Tongue (tissue), 2 donors: ENCODE data around the gene SCPEP1. TPM values are rescaled to one million over a fixed set of nuclear protein-coding genes. Genes with fewer than 3 reads are reported as not detected.
"Not testable (repeated sequence)": the region's sequence is repeated elsewhere in the genome, so short reads cannot be mapped to it uniquely, and the experiment has no call there.

Experiments
- DNase-seq: peaks from one replicate; pipeline ENCODE4 v3.0.0-alpha.2; 2015
- total RNA-seq: library from RNA; depleted of rRNA; stranded (reverse); fragments of >200 nt; gene quantifications from one replicate; pipeline ENCODE4 v1.2.3, GENCODE V29; 2014

Gene SCPEP1
- total RNA-seq = 32.1 TPM

DNA sequence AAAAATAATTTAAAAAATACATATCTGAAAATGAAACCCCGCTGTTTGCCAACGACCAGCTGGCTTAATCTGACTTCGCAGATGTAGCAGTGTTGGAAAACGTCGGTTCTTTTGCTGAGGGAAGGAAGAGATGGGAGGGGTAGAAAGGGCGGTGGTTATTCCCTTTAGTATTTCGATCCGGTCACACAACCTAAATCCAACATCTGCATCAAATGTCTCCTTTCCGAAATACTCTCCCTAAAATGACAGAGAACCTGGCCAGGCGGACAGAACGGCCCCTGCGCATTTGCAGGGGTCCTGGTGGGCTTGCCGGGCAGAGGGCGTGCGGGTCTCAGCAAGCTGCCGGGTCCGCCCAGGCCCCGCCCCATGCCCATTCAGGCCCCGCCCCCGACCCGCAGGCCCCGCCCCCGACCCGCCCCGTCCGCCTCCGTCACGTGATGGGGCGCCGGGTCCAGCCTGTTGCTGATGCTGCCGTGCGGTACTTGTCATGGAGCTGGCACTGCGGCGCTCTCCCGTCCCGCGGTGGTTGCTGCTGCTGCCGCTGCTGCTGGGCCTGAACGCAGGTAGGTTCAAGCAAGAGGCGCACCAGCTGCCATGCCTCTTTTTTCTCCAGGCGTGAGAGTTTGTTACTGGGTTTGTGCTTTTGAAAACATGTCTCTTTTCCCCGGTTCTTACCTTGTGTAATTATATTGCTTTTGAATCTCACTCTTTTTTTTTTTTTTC is at the start of gene SCPEP1:
TSS of gene SCPEP1 (plus strand) at position 459 of the 723 bp plus-strand sequence. CDS start at position 488, 29 bp downstream.
- DNase-seq = peak; percentile 85

- no peak for DNase-seq
These were observed 49.3 kb upstream of the SCPEP1 start for GRCh38 chr17:56928586-56928985.

DNA sequence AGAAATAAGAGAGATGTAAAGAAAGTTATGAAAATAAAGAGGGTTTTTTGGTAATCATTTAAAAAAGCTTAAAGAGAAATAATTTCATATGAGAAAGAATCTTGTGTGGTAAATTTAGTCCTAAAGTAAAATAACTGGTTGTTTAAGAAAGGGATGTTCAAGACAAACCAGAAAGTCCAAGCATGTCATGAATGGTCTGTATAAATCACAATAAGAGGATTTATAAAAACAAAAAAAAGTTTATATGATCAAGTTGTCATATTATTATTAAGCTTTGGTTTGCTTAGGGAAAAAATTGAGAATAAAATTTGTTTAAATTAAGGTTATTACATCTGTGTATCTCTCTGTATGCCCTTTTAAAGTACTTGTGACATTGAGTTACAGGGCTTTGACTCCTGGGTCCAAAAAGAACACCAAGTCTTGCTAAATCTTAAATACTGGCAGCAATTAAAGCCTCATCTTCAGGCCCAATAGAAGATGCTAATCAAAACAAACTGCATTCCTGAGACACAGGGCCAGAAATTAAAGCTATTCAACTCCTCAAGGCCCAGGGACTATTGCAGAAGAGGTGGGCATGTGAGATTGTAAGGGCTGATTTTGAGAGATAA is 48.5 kb upstream of the SCPEP1 start:
- no peak for DNase-seq

DNA sequence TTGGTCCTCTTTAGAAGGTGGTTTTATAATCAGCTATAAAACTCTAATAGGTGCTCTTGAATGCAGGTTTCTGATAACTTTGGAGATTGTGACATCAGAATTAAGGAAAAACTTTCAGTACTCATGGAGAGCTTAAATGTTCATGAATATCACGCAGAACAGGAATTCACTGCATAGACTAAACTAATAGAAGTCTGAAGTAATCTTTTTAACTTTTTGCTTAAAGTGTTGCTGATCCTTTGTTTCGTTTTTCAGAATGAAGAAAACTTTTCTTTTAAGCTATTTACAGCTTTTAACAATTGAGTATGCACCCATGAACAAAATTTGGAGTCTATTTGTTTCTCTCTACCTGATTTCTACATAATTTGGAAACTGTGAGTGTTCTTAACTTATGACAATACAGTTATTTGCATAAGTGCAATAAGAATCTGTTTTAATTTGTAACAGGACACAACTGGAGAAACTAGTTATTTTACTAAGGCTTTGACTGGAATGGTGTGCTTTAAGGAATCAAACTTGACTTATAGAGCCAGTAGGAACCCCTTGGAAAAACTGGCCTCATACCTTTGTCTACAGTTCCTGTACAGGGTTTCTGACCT is 47.1 kb upstream of the SCPEP1 start:
- DNase-seq = no peak

GRCh38 chr17:56933151-56933745 is 44.7 kb upstream of the SCPEP1 start:
- no peak for DNase-seq

DNA sequence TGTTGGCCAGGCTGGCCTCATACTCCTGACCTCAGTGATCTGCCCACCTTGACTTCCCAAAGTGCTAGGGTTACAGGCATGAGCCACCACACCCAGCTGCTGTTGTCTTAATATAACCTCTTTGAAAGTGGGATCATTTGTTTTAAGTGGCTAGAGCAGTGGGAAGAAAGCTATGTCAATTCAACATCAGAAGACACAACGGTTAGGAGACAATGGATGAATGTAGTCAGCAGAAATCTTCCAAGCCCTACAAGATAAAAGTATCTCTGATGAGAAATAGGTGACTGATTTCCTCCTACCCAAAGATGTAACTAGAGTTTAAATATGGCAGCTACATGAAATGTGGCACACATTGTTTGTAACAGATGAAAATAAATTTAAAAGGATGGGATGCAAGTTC is 44.1 kb upstream of the SCPEP1 start:
- no peak for DNase-seq

DNA sequence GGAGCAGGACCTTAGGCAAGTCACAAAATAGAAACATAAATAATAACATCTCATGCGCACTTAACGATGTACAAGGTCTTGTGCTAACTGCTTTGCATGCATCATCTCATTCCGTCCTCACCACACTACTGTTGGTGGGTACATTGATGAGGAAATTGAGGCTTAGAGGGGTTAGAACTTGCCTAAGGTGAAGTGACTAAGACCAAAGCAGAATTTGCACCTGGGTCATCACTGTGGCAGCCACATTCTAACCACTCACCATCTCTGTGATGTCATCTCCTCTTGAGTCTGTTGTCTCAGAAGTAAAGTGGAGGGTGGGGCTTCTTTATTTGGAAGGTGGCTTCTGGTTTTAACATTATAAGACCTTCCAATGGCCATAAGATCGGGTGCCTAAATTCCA is 43.7 kb upstream of the SCPEP1 start:
- DNase-seq = no peak

- no peak for DNase-seq
These were observed 42.5 kb upstream of the SCPEP1 start for GRCh38 chr17:56935461-56935860.

- peak; percentile 37 for DNase-seq
These were observed 41.1 kb upstream of the SCPEP1 start for GRCh38 chr17:56936697-56937322.

- DNase-seq = no peak
These were observed 40.2 kb upstream of the SCPEP1 start for GRCh38 chr17:56937687-56938086.

DNA sequence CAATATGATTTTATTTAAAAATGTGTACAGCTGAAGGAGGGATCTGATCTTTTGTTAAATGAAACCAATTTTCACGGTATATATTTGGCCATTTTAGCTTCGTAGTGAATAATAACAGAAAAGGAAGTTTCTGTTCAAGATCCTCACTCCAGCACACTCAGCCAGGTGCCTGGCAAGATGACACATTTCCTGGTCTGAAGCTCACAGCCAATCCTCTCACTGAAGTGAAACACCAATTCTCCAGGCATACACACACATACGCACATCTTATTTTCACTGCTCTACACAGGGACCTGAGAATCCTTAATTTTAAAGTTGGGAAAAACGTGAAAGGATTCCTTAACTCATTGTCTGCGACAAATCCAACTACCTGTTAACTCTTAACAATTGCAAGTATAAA is 39.7 kb upstream of the SCPEP1 start:
- DNase-seq = not testable (repeated sequence)

DNA sequence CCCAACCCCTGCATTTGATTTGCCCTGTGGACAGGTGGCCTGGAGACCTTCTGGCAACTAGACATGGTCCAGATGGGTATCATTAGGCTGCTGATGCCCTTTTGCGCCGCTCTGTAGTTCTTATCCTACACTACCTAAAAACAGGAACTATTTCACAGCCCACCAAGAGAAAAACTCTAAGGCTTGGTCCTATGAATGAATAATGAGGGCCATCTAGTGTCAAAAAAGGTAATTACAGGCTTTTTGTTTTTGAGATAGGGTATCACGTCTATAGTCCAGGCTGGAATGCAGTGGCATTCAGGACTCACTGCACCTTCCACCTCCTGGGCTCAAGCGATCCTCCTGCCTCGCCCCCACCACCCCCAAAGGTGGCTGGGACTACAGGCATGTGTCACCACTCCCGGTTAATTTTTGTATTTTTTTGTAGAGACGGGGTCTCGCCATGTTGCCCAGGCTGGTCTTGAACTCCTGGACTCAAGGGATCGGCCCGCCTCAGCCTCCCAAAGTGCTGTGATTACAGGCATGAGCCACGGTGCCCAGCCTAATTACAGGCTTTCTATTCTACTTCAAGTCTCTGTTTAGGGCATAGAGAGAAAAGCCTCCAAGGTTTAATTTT is 38.0 kb upstream of the SCPEP1 start:
- peak; percentile 77 for DNase-seq

GRCh38 chr17:56943505-56944125 is 34.3 kb upstream of the SCPEP1 start:
- DNase-seq = no peak

- DNase-seq = no peak
These were observed 31.9 kb upstream of the SCPEP1 start for GRCh38 chr17:56945938-56946505.

DNA sequence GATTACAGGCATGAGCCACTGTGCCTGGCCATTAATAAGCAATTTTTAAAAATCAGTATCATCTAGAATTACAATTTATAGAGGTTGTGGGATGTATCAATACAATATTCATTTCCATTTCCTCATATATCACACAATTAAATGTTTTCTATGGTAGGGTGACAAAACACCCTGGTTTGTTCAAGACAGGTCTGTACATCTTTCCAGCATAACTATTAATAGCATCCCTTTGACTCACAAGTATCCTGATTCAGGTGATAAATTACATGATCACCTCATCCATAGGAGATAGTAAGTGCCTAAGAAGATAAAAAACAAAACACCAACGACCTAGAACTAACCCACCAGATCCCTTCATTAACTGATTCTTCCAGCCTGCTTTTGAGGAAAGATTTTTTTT is 30.2 kb upstream of the SCPEP1 start:
- DNase-seq = no peak

DNA sequence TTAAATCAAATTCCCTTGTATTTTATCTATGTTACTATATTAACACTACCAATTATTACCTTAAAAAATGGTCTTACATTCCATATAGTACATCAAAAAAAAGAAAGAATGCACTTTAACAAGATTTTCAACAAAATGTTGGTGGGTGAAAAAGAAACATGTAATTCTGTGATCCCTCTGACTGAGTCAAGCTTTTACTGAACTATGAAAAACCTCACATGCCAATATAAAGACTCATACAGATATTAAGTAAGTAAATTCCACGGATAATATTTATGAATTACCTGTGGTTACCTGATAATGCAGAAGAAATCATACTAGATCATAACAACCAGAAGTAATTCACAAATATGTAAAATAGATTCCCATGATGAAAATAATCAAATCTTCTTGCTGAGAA is 29.4 kb upstream of the SCPEP1 start:
- DNase-seq = no peak

DNA sequence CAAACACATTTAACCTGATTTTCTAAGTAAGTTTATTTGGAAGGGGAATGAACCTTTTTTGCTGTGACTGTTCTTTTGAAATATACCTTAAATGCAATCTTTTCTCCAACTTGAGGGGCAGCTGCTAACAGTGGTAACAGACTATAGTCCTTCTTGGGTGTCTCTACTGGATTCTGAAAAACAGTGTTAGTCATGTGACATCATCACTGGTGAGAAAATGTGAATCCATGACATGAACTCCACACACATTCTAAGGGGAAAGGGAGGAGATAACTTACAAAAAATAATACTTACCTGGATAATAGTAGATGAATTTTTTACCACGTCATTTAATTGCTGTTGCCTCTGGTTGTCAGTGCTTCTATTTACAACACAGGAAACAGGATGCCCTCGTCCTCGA is 28.3 kb upstream of the SCPEP1 start:
- DNase-seq = no peak

DNA sequence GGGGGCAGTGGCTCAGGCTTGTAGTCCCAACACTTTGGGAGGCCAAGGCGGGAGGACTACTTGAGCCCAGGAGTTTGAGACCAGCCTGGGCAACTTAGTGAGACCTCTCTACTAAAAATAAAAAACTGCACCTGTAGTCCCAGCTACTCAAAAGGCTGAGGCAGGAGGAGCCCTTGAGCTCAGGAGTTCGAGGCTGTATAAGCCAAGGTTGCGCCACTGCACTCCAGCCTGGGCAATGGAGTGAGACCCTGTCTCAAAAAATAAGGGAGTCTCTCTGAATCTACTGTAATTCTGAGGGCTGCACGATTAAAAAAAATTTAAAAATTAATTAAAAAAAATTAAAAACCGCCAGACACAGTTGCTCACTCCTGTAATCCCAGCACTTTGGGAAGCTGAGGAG is 20.9 kb upstream of the SCPEP1 start:
- no peak for DNase-seq

GRCh38 chr17:56960596-56961538 is 17.1 kb upstream of the SCPEP1 start, which contains the start of gene COIL:
Gene COIL, minus strand, starts transcription at chr17:56961050. Its CDS starts 31 bp downstream, at chr17:56961019.
- DNase-seq = peak; percentile 96

- not testable (repeated sequence) for DNase-seq
These were observed 12.7 kb upstream of the SCPEP1 start for GRCh38 chr17:56965241-56965640.
